Activated CD4-positive, alpha-beta T cell treated with anti-CD3 and anti-CD28 coated beads for 4 hours (primary cell): ENCODE measurements around the gene SMDT1.

Source experiments
- DNase-seq, 2 donors: peaks; one replicate each; pipeline ENCODE4 v3.0.0-alpha.2; 2020

The SMDT1 gene, protein sequence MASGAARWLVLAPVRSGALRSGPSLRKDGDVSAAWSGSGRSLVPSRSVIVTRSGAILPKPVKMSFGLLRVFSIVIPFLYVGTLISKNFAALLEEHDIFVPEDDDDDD

DNA sequence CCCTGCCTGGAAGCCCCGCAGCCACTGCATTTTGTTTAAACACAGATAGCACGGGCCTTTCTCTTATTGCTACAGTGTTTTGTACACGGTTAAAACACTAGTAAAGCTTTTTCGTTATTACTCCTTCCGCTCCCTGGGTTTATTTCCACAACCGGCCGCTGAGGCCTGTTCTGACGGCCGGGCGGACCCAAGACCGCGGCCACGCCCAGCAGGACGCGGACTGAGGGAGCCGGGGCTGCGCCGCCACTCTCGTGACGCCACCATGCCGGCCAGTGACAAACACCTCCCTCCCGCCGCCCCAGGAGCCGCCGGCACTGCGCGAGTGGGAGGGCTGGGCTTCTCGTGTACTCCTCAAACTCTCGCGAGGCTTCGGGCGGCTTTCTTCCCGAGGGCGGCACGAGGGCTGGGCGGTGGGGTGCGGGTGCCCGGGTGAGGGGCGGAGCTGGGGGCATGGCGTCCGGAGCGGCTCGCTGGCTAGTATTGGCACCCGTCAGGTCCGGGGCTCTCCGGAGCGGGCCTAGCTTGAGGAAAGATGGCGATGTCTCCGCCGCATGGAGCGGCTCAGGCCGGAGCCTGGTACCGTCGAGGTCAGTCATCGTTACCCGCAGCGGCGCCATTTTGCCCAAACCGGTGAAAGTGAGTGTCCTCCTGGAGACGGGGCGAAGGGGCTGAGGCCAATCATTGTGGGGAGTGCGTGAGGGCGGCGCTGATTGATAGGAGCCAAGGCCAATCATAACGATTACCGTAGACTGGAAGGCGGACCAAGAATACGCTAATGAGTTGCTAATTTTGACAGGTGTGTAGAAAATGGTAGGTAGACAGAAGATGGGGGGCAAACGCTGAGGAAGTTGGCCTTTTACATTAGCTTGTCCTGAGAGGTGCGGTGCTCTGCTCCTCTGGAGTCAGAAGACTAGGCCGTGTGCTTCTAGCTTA, at the start of gene SMDT1:
Gene SMDT1 (plus strand): TSS at position 382 of the 933 bp plus-strand sequence. CDS start 69 bp downstream, at position 451.
- peak; percentile 98 to 100 for DNase-seq

DNA sequence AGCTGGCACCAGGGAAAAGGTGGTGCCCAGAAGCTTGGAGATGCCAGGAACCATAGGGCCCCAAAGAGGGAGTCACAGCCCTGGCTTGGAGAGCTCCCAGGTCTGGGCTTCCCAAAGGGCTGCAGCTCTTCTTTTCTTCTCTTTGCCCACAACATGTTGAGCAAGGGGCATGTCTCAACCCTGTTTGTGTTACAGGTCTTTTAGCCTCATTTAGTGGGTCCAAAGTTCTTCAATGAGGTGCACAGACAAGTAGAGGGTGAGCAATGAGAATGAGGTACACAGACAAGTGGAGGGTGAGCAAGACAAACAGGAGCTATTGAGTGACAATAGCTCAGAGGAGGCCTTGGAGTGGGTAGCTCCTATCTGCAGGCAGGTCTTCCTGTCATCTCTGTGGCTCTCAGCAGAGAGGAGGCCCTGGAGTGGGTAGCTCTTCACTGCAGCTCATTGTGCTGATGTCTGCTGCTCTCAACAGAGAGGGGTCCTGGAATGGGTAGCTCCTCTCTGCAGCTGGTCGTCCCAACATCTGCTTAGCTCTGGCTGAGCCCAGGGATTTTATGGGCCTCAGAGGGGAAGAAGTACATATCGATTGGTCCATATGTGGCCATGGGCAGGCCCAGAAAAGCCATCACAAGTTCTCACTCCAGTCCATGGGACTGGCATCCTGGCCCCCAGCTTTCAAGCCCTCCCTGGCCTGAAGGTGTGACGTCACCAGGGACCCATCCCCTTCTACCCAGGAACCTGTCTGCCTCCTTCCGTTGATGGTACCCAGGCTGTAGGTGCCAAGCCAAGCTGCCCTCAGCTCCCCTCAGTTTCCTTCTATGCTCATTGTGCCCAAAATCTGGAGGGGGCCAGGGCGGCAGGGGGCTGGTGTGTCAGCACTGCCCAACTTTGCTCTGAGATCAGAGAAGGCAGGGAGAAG, 46.0 kb upstream of the SMDT1 start:
- no peak for DNase-seq

DNA sequence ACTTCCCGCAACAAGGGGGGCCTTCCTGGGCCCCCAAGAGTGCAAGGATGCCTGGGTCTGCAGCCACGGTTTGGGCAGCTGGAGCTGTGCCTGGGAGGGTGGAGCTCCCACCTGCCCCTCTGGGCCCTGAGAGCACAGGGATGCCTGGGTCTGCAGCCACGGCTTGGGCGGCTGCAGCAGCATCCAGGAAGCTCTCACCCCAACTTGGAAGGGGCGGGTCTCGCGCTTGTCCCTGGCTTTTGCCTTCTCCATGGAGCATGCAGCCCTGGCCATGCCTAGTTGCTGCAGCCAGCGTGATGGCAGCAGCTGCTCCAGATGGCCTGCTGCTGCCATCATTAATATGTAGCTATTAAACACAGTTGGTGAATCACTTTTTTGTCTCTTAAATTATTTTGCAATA, 44.2 kb upstream of the SMDT1 start:
- DNase-seq, result no peak

DNA sequence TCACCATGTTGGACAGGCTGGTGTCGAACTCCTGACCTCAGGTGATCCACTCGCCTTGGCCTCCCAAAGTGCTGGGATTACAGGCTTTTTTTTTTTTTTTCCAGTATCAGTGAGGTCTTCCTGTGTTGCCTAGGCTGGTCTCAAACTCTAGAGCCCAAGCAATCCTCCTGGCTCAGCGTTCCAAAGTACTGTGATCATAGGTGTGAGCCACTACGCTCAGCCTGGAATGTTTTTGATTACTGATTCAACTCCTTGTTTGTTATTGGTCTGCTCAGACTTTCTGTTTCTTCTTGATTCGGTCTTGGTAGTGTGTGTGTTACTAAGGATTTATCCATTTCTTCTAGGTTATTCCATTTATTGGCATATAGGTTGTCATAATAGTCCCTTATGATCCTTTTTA, 40.2 kb upstream of the SMDT1 start:
- DNase-seq, result no peak

DNA sequence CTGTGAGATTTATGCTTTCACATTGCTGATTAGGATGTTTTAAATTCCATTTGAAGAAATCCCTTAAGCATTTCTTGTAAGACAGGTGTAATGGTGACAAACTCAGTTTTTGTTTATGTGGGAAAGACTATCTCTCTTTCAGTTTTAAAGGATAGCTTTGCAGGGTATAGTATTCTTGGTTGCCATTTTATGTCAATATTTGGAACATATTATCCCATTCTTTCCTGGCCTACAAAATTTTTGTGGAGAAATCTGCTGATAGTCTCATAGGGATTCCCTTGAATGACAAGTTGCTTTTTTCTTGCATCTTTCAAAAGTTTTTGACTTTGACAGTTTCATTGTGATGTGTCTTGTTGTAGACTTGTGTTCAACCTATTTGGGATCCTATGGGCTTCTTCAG, 37.7 kb upstream of the SMDT1 start:
- DNase-seq, result no peak

DNA sequence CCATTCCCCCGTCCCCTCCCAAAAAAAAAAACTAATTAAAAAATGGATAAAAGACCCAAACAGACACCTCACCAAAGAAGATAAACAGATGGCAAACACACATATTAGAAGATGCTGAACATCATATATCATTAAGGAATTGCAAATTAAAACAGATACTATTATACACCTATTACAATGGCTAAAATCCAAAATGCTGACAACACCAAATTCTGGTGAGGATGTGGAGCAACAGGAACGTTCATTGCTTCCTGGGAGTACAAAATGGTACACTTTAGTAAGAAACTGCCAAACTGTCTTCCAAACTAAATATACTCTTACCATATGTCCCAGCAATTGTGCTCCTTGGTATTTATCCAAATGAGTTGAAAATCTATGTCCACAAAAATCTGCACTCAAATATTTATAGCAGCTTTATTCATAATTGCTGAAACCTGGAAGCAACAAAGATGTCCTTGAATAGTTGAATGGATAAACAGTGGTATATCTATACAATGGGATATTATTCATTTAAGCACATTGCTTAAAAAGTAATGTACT, 28.8 kb upstream of the SMDT1 start:
- no peak for DNase-seq

DNA sequence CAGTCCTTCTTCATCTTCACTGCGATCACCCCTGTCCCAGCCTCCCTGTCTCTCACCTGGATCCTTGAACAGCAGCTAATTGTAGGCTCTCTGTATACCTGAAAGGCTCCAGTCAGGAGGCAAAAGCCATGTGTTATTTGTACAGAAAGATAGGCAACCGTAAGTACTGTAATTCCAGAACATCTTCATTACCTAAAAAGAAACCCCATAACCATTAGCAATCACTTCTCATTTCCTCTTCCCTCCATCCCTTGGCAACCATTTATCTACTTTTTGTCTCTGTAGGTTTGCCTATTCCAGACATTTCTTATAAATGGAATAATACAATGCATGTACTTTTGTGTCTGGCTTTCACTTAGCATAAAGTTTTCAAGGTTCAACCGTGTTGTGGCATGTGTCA, 26.7 kb upstream of the SMDT1 start:
- DNase-seq, result no peak

DNA sequence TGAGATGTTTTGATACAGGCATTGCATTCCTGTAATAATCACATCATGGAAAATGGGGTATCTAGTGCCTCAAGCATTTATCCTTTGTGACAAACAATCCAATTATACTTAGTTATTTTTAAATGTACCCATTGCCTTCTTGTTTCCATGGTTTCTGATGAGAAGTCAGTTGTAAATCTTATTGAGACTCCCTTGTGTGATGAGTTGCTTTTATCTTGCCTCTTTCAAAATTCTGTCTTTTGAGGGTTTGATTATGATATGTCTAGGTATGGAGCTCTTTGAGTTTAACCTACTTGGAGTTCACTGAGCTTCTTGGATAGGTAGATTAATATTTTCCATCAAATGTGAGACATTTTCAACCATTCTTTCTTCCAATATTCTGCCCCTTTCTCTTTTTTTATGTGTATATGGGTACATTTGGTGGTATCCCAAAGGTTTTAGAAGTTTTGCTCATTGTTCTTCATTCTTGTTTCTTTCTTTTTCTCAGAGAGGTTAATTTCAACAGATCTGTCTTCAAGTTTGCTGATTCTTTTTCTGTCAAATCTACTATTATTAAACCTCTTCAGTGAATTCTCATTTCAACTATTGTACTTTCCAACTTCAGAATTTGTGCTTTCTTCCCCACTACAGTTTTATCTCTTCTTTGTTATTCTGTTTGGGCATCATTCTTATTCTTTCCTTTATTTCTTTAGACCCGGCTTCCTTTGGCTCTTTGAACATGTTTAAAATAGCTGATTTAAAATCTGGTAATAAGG, 22.6 kb upstream of the SMDT1 start:
- DNase-seq, result no peak

DNA sequence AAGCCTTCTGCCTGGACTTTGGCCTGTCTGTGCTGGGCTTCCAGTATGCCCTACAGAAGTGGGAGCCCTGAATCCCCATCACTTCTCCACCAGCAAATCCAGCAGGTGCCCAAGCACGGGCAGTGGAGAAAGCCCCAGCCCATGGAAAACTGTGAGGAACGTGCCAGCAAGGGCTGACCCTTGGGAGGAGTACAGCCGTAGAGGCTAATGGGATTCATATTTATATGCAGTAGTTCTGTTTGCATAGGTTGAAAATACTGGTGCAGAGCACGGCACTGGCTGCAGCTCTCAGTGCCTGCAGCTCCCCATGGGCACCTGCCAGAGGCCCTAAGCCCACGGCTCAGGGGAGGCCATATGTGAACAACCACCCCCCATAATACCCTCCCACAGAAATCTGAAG, 19.0 kb upstream of the SMDT1 start:
- DNase-seq, result no peak

DNA sequence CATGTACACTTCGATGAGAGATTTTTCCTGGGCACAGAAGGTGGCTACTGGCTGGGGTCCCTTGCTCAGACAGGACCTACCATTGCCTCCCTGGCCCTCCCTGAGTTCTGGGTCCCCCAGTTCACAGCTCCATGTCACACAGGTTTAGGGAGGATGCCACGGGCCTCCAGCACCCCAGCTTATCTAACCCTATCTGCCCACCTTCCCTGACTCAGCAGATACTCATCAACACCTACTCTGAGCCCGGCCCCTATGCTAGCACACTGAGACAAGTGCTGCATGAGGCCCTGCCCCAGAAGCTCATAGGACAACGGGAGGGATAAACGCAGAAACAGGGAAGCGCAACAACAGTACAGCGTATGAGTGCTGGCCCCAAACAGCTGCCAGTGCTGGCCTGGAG, 18.5 kb upstream of the SMDT1 start:
- no peak for DNase-seq

DNA sequence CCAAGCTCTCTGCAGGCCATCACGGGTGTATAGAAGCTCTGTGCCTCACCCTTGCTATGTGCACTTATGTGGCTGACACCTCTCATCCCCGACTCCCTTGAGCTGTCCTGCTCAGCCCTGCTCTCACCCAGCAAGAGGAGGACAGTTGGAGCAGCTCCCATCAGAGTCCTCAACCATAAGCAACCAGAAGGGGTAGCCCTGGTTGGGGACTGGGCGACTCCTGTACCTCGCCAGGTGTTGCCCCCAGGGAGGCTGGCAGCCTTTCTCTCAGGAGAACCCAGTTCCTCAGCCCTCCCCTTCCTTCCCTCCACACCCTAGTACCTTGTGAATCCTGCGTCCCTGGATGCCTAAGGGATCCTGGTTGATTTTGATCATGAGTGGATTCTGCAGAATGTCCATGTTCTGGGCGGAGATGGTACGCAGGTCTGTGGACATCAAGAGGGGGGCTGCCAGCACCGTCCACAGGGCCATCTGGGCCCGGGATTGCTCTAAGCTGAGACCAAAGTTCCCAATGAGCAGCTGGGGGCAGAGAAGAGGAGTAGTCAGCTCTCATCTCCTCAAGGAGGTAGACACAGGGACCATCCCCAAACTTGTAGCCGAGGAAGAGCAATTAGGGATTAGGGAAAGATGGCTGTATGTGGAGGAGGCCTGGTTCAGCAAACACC, 16.9 kb upstream of the SMDT1 start:
- no peak for DNase-seq

DNA sequence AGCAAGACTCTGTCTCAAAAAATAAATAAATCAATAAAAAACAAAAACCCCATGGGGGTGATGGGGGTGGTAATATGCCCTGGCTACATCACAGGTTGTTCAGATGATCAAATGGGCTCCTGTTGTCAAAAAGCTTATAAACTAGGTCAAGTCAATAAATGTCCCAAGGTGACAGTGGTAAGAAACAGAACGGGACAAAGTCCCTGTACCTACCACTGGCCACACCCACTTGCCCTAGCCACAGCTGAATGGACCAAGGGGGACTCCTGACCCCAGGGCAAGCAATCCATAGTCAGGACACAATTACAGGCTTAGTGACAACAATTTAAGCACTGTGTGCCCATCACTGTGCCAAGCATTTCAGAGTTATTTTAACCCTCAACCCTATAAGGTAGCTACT, 14.9 kb upstream of the SMDT1 start:
- no peak for DNase-seq

DNA sequence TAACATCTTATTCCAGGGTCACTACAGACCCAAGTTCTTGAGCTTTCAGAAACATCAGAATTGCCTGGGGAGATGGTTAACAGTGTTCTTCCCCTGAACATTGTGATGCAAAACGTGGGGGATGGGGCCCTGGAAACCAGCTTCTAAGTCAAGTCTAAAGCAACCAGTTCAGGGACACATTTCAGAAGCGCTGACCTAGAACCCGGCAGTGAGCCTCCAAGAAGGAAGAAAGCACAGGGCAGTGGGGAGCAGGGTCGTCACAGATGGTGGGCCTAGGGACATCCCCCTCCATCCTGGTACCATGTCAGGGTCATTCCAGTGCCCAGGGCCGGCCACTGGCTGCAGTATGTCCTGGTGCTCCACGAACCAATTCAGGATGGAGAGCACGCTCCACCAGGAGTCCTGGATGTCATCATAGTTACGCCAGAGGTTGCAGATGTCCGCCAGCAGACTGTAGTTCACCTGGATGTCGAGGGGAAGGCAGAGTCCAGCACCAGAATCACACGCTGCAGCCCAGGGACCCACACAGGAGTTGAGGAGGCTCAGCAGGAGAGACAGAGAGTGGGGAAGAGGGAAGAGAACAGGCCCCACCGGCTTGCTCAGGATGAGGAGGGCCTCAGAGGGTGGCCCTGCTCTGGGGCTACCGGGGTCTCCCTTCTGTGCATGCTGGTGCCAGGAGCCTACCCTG, 13.9 kb upstream of the SMDT1 start:
- no peak for DNase-seq

DNA sequence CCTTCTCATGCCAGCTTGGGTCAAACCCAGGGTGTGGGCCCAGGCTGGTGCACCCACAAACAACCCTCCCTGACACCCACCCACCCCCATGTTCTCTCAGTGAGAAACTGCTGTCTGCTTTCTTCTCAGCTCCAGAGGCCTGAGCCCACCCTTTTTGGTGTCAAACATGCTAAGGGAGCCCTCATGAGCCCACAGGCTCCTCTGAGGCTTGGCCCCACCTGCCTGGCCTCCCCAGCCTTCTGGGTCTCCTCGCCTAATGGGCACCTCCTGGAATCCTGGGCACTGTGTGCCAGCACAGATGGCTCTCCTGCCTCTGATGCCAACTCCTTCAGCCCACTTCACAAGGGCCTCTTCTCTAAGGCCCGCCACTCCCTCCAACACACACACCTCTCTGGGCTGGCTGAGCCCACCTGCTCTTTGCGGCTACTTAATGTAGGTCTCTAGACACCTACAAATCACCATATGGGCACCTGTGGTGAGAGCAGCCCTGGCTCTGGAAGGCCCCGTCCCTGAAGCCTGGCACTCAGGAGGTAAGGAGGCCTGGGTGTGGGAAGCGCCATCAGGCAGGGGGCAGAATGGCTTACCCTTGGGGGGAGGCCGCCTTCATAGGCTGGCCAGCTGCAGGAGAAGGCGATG, 13.3 kb upstream of the SMDT1 start:
- DNase-seq, result no peak

DNA sequence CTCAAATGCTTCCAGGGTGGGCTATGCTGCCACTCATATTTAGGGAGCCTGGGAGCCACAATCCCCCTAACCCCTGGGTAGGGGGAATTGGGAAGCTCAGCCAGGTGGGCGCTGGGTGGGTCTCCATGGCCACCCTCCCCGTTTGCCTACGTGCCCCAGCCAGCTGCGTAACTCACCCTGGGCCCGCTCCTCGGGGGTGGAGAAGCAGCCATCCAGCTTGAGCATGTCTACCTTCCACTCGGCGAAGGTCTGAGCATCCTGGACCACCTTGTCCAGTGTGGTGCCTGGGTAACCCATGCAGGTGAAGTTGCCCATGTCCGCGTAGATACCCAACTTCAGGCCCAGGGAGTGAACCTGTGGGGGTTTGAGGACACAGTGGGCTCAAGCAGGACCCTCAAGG, 12.6 kb upstream of the SMDT1 start:
- no peak for DNase-seq

DNA sequence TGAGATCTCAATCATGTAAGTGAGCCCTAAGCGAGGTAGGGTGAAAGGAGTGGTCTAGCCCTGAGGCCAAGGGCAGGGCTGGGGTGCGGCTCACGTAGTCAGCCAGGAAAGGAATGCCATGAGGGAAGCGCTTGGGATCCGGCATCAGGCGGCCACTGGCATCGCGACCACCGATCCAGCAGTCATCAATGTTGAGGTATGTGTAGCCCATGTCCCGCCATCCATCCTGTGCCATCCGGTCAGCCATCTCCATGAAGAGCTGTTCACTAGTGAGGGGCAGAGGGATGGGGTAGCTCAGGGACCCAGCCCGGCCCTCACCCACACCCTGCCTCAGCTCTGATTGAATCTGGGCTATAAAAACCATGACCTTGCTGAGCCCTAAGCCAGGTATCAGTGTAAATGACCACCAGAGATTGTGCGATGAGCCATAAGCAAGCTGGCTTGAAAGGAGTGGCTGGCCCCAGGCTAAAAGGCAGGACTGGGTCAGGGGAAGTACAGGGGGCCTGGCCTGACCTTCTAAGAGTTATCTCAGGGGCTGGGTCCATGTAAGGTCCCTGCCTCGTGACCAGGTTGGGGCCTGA, 11.7 kb upstream of the SMDT1 start:
- DNase-seq, result no peak

DNA sequence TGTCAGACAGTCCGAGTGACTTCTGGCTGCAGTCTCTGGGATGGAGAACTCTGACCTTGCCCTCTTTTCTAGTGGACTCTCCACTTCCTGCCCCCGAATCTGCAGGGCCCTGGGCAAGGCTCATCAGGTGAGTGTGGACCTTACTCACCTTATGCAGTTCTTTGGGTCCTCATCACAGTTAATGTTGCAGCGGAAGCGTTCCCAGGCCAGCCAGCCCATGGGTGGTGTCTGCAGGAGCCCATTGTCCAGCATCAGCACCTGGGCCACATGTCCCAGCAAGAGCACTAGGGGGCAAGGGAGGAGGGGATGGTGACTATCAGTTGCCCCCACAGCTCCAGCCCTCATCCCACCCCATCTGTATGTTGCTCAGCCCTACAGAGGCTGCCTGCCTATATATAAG, 11.2 kb upstream of the SMDT1 start:
- DNase-seq, result no peak

DNA sequence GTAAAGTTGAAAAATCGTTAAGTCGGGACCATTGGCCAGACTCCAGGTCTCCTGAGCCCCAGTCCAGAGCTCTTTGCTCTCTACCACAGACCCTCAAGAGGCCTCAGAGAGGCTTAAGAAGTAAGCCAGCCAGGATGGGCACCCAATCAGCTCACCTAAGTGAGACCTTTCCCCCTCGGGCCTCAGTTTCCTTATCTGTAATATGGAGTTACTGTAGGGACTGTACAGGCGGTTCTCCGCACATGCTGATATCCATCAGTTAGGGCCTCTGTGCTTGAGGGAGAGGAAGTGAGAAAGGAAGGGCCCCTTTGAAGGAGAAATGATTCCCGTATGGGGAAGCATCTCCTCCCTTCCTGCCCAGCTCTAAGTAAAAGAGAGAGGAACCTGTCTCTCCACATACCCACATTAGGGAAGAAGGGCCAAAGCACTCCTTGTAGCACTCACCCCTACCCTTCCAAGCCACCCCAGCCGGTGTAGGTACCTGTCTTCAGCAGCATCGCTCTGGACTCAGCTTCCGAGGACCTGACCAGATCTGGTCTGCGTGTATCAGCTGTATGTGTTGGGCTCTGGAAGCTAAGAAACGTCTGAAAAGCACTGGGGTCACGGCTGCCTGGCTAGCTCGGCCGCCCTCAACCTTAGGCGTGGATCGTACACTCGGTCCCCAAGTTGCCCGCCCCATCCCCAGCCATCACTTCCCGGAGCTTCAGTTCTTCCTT, 9.5 kb upstream of the SMDT1 start:
- DNase-seq, result no peak

DNA sequence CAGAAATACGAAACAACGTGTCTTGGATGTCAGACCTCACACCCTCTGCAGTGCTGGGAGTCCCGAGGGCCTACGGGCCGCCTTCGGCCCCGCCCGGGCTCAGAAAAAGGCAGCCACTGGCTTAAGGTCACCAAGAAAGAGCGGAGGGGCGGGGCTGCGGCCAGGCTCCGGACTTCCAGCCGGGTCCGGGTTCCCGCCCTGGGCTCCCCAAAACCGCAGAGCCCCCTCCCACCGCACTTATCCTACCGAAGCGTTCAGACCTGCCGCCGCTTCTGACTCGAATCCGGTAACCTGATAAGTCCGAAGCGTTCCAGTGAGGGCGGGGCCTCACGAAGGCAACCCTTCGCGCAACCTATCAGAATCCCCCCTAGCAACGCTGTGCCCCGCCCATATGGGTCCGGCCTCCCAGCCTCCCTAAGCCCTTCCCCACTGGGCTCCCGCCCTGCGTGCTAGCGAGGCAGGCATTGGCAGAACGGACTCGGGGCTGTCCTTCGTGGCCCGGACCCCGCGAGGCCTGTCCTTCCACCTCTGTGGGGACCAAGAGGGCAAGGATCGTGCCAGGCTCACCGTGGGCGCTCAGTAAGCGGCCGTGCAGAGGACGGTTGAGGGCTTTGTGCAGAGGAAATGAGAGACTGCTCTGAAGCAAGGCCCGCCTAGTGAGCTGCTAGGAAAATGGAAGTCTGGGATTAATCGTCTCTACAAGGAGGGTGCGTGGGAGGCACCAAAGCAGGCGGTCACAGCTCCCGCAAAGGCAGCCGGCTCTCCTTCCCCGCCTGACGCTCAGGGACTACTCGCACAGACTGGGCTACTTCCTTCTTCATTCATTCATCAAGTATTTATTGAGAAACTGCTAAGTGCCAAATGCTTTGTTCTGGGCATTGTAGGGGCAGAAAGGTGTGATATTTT, 8.7 kb upstream of the SMDT1 start, which contains the start of gene NAGA:
Gene NAGA (minus strand): TSS at position 296 of the 906 bp plus-strand sequence. CDS start 515 bp downstream, outside the sequence.
- peak; percentile 81 to 89 for DNase-seq
